AG09319 (cell line): ENCODE data around the gene CTDP1.

Source experiments
- DNase-seq: peaks from one replicate; pipeline ENCODE4 v3.0.0-alpha.2; 2010; ENCODE audit warnings: low read depth; ENCODE audit errors: extremely low read depth
- CTCF ChIP-seq: IDR thresholded peaks from 2 replicates; pipeline ENCODE4 v1.5.1; 2011; ENCODE audit warnings: low read depth, mild to moderate bottlenecking, inconsistent platforms, low read length, moderate library complexity

CTDP1 gene

DNA sequence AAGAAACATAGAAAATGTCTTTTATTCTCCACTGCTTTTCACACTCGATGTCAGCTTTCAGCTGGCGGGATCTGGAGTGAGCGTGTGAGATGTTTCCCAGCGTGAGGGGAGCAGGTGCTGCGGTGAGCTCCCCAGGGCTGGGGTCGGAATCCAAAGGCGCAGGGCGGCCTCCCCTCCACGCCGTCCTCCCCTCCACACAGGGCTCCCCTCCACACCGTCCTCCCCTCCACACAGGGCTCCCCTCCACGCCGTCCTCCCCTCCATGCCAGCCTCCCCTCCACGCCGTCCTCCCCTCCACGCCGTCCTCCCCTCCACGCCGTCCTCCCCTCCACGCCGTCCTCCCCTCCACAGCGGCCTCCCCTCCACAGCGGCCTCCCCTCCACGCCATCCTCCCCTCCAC is 91.2 kb downstream of the CTDP1 start:
- no peak for TF ChIP-seq CTCF
- DNase-seq: no peak

DNA sequence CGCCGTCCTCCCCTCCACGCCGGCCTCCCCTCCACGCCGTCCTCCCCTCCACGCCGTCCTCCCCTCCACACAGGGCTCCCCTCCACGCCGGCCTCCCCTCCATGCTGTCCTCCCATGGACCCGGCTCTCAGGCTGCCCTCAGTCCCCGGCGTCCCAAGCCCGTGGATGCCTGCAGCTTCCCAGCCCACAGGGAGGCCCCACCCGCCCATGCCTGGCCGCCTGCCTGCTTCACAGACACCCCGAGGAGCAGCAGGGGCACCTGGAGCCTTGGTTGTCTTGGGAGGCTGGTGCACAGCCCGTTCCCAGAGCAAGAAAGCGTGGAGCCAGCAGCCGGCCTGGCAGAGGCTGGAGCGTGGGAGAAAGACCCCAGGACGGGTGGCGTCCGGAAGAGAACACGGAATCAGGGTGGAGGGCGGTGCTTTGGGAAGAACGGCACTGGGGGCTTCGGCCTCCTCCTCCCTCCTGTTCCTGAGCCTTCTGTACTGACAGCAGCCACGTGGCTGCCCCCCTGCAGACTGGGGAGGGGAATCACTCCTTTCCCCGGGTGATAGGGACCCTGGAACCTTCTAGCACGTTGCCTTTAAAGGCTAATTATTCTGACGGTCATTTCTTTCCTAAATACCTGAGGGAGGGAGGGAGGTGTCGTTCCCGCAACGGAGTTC is 92.0 kb downstream of the CTDP1 start:
- no peak for TF ChIP-seq CTCF
- no peak for DNase-seq

DNA sequence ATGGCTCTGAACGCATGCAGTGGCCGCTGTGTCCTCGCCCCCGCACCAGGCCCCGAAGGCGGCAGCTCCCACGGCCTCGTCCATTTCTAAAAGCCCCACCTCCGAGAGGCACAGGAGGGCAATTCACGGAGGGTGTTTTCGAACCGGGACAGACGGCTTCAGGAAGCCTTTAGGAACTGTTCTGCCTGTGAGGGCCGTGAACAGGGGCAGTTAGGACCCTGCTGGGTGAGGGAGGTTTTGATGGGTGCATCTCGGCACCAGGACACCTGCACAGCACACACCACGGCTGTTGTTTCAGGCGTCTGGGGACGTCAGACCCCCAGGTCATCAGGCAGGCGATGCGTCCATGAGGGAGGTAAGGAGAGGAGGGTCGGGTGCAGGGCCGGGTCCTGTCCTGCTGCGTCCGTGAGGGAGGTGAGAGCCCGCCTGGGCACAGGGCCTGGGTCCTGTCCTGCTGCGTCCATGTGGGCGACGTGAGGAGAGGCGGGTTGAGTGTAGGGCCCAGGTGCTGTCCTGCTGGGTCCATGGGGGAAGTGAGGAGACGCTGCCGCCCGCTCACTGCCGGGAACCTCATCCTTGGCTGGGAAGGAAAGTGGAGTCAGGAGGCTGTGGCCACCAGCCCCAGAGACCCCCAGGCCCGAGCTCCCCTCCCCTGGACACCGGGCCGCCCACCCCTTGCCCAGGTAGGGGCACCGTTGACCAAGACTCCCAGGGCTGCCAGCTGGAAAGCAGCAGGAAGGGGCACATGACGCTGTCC is 92.7 kb downstream of the CTDP1 start:
- no peak for TF ChIP-seq CTCF
- no peak for DNase-seq

- no peak for DNase-seq
- no peak for TF ChIP-seq CTCF
Observed at GRCh38 chr18:79772865-79773696, 93.5 kb downstream of the CTDP1 start.

GRCh38 chr18:79774111-79774510 is 94.5 kb downstream of the CTDP1 start:
- DNase-seq: no peak
- TF ChIP-seq CTCF: no peak

GRCh38 chr18:79775441-79776221 is 96.0 kb downstream of the CTDP1 start:
- TF ChIP-seq CTCF: no peak
- no peak for DNase-seq
